Measurements from ENCODE around the gene LPAR2.
"Not testable (repeated sequence)": the region's sequence is repeated elsewhere in the genome, so short reads cannot be mapped to it uniquely, and the experiment has no call there.

Gene LPAR2

DNA sequence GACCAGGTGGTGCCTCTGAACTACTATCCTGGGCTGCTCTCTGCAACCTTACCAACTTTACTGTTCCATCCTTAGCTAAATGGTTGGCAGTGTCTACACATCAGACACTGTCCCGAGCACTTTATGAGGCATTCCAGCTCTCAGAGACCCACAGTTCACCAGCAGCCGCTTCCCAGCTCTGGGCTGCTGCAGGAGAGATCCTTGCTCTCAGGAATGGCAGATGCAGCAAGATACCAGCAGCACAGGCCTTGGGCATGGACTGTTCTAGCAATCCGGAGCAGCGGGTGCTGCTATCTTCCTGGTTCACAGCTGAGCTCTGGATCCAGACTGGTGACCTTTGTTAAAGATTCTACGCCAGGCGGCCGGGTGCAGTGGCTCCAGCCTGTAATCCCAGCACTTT, 3.3 kb upstream of the LPAR2 start:
- no peak for DNase-seq (ENCODE audit: low spot score)

DNA sequence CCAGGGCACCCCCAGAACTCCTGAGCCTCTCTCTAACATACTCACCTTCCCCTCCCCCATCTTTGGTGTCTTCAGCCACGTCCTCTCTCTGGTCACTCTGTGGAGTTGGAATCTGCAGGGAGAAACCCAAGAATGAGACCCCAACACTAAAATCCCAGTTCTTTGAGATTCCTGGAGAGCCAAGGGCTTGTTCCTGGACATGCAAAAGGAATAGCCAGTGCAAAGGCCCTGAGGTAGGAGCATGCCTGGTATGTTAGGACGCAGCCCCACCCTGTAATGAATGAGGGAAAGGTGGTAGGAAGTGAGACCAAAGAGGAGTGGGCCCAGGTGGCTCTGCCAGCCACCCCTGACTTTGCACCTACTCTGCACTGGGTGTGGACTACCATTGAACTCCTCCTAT, 2.4 kb upstream of the LPAR2 start:
- DNase-seq (ENCODE audit: low spot score) = no peak

DNA sequence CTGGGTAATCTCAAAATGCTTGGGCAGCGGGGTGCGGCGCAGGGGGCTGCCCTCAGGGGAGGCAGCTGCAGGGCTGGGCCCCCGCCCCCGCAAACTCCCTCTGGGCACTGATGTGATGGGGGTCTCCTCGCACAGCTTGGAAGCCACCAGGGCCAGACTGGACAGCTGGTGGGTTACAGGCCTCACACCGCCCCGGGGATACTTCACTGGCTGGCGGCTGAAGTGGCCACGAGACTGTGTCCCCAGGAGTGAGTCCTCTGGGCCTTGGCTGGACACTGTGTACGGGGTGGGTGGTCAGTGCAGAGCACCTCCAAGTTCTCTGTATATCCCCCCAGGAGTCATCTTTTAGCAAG, 2.0 kb upstream of the LPAR2 start:
- DNase-seq (ENCODE audit: low spot score) = no peak

DNA sequence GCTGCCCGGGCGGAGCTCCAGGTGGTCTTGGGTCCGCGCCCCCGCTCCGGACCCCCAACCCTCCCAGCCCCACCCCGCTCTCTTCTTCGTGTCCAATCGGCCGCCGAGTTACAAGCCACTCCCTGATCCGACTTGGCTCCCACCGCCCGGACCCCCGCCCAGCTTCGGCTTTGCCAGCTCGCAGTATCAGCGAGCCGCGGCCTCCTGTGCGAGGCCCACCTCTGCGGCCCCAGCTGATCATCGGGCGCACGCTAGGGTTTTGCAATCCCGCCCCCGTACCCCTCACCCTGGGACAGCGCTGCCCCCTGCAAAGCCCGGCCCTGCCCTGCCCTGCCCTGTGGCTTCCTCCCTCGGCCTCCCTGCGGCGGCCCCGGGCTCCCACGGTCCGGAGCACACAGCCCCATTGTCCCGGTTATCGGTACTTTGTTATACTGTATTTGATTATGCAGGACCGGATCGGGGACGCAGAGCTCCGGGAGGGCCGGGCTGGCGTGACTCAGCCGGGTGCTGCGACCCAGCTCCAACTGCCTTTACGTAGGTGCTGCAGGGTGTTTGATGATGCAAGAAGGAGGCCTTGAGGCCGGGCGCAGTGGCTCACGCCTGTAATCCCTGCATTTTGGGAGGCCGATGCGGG, 598 bp upstream of the LPAR2 start:
- DNase-seq (ENCODE audit: low spot score) = no peak

DNA sequence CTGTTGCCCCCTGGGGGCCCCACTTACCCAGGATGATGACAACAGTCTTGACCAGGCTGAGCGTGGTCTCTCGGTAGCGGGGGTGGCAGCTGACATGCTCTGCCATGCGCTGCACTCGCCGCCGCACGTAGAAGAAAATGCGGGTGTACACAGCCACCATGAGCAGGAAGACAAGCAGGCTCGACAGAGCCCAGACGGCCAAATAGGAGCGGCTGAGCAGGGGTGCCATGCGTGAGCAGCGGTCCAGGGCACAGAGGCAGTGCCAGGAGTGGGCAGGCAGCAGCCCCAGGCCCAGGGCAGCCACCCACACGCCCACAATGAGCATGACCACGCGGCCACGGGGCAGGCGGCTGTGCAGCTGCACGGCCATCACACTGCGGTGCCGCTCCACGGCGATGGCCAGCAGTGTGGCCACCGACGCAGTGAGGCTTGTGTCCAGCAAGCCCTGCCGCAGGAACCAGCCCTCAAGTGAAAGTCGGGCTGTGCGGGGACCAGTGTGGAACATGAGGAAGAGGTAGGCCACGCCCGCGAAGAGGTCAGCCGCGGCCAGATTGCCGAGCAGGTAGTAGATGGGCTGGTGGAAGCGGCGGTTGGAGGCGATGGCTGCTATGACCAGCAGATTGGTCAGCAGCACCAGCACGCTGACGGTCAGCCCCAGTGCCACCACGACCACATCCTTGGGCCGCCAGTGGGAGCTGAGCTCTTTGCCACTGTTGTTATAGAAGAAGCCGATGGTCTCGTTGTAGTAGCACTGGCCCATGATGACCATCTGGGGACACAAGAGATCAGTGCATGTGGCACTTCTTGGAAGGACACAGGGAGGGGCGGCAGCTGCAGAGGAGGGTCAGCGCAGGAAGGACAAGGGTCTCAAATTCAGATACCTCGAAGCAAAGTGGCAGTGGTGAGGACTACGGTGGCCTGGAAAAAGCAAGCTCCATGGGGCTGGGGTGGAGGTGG, 1.2 kb downstream of the LPAR2 start:
- DNase-seq (ENCODE audit: low spot score) = no peak

DNA sequence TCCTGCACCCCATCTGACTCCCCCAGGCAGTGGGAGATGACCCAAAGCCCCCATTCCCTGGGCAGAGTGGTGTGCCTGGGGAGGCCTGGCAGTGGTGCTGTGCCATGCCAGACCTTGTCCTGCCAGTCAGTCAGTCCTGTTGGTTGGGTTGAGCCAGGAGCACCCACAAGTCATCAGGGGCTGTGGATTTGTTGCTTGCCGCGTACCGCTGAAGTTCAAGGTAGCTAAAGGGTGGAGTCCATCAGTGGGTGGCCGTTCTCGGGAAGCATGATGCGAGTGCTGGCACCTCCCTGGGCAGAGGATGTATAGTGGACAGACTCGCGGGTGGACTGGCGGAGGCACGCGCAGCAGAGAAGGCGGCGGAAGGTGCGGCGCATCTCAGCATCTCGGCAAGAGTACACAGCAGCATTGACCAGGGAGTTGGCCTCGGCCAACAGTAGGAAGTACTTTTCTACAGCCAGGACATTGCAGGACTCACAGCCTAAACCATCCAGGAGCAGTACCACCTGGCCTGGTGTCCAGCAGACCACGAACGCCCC, 3.9 kb downstream of the LPAR2 start:
- DNase-seq (ENCODE audit: low spot score) = no peak

DNA sequence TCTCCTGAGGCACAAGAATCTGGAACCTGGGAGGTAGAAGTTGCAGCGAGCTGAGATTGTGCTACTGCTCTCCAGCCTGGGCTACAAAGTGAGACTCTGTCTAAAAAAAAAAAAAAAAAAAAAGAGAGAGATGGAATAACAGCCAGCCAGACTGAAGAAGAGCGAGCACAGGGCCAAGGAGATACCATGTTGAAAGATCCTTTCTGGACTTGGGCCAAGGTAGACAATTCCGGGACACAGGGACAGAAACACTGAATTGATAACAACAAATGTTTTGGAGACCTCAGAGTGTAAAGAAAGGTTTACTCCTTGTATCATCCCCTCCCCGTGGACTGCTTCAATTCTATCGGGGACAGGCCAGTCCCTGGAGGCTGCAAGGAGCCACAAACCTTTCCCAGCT, 4.6 kb downstream of the LPAR2 start:
- no peak for DNase-seq (ENCODE audit: low spot score)

DNA sequence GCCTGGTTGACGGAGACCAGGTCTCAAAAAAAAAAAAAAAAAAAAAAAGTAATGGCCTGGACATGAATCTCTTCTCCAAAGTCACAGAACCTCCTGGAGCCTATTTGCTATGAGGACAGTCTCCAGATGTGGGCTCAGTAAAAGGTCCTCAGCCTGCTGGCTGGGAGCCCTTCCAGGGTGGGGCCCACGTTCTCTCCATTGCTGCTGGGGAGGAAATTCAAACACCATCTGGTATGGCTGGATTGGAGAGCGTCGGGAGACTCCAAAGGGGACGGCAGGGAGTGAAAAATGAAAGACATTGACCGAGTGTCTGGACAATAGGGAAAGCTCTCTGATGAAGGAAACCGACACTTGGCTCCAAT, 8.2 kb downstream of the LPAR2 start:
- DNase-seq (ENCODE audit: low spot score) = no peak

DNA sequence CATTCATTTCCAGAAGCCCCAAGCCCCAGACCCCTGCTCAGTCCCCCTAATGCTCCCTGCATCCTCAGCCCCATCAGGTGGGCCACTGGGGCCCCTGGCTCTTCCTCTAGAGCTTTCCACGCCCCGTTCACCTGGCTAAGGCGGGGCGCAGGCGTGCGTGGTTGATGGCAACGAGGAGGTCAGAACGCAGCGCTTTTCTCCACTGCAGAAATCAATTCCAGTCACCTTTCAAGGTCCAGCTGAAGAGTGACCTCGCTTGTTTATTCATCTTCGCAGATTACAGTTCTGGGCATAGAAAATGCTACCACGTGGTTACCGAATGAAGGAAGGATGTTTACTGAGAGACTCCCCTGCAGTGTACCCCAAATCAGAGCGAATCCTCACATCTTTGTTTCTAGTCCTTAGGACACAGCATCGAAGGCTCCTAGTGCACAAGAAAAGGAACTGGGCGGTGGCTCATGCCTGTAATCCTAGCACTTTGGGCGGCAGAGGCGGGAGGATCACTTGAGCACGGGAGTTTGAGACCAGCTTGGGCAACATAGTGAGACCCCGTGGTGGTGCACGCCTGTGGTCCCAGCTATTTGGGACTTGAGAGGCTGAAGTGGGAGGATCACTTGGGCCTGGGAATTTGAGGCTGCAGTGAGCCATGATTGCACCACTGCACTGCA, 8.7 kb downstream of the LPAR2 start:
- DNase-seq (ENCODE audit: low spot score) = no peak

DNA sequence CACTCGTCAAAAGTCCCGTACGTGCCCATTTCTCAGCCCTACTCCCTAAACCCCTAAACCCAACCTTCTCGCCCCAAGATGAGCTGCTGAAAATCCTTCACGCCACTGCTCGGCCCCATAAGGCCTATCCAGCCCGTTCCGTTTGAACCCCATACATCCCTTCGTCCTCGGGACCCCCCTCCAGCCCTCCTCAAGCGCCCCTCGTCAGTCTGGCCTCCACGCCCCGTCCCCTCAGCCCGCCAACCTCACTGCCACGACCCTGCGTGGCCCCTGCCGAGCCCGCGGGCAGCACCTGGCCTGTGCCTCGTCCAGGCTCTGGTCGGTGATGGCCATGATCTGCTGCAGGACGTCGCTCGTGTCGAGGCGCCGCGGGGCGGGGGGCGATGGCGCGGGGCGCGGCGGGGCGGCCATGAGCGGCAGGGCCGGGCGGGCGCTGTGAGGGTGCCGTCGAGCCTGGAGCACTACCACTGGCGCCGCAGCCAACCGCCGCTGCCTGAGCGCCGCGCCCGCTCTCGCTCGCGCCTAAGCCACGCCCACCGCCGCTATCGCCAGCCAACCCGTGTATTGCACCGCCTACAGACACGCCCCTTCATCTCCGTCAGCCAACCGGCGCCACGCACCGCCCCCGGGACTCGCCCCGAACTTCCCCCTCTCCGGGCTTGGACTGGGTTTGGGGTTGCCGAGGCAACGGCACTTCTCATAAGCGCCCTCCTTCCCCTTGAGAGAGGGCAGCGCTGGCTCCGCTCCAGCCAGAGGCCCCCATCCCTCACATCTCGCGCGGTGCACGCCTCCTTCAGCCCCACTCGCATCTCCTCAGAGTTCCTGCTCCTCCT, 9.6 kb downstream of the LPAR2 start, which contains the start of gene PBX4:
Gene PBX4, minus strand, starts transcription at position 469 of the 833 bp plus-strand sequence. Its CDS starts 58 bp downstream, at position 411.
- DNase-seq (ENCODE audit: low spot score) = peak; percentile 97

DNA sequence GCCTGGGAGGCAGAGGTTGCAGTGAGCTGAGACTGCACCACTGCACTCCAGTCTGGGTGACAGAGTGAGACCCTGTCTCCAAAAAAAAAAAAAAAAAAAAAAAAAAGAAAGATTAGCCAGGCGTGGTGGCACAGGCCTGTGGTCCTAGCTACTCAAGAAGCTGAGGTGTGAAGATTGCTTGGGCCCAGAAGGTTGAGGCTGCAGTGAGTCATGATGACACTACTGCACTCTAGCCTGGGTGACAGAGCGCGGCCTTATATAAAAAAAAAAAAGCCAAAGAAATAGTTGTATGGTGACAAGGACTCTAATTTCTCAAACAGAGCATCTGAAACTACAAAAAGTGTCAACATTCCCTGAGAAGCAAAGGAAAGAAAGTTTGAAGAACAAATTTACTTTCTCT, 12.9 kb downstream of the LPAR2 start:
- DNase-seq (ENCODE audit: low spot score) = no peak

DNA sequence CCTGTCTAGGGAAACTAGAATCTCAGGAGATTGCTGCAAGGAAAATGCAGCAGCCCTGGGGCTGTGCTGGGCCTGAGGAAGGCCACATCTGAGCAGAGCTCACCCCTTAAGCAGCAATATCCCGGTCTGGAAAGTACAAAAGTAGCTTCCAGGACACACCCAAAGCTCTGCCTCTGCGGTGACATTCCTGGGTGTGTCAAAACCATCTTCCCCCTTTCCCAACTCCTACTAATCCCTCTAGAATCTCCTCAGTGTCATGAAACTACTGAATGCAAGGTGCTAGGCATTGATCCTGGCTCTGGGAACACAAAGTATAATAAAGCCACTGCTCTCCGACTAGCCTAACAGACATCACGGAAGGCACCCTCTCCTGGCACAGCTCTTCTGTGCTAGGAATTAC, 14.5 kb downstream of the LPAR2 start:
- DNase-seq (ENCODE audit: low spot score) = no peak

DNA sequence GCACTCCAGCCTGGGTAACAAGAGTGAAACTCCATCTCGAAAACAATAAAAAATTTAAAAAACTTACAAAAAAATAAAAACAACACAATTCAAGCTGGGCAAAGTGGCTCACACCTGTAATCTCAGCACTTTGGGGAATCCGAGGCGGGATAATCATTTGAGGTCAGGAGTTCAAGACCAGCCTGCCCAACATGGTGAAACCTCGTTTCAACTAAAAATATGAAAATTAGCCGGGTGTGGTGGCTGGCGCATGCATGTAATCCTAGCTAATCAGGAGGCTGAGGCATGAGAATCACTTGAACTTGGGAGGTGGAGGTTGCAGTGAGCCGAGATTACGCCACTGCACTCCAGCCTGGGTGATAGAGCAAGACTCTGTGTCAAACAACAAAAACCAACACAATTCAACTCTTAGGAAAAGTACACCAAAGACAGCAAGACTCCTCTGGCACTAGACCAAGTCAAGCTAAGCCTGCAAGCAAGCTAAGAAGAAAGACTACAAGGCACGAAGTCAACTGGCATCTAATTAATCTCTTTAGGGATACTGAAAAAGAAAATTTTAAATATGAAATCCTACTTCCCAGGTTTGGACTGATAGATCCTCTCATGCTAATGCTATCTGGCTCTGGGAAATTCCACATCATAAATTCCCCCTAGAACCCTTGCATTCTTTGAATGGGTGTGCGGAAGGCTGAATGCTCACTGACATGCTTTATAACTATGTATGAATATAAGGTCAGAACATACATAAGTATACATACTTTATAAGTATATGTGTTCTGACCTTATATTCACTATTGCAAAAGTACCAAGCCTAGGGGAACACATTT, 17.4 kb downstream of the LPAR2 start:
- DNase-seq (ENCODE audit: low spot score) = no peak

DNA sequence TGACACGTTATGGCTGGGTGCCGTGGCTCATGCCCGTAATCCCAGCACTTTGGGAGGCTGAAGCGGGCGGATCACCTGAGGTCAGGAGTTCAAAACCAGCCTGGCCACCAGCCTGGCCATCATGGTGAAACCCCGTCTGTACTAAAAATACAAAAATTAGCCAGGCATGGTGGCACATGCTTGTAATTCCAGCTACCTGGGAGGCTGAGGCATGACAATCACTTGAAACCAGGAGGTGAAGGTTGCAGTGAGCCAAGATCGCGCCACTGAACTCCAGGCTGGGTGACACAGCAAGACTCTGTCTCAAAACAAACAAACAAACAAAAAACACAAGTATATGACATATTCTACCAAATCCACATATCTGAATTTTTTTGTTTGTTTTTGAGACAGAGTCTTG, 21.3 kb downstream of the LPAR2 start:
- not testable (repeated sequence) for DNase-seq (ENCODE audit: low spot score)

DNA sequence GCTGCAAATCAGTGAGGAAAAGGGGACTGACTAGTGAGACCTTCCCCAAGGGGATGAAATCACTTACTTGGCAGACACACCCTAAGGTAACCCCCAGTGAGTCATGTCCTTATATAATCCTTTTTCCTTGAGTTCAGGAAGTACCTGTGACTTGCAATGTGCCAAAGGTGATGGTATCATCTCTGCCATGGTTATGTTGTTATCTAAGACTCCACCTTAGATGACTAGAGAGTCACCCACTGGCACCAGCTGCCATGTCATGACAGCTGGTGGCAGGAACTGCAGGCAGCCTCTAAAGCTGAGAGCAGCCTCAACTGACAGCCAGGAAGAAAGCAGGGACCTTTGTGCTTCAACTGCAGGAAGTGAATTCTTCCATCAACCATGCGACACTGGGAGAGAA, 22.0 kb downstream of the LPAR2 start:
- DNase-seq (ENCODE audit: low spot score) = no peak

DNA sequence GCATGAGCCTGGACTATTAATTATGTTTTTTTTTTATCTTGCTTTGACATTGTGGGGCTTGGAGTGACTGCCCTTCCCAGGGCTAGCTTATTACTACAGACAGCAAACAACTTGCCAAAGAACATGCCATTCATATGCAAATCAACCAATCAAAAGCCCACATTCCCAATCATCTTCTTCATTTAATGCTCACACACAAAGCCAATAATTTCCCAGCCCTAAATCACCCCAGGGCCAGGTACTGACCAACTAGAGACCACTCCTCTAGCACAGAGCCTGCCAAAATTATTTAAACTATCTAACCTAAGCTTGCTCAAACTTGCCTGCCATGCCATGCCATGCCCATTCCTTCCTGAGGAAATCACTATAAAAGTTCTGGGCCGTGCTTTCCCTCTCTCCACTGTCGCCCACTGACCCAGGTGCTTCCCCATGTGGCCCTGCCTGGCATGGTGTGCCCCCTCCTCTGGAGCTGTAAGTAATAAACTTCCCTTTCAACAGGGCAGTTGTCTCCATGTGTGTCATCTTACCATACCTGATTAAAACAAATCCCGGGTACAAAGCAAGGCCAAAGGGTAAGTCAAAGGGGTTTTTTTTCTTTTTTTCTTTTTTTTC, 25.2 kb downstream of the LPAR2 start:
- DNase-seq (ENCODE audit: low spot score) = no peak

DNA sequence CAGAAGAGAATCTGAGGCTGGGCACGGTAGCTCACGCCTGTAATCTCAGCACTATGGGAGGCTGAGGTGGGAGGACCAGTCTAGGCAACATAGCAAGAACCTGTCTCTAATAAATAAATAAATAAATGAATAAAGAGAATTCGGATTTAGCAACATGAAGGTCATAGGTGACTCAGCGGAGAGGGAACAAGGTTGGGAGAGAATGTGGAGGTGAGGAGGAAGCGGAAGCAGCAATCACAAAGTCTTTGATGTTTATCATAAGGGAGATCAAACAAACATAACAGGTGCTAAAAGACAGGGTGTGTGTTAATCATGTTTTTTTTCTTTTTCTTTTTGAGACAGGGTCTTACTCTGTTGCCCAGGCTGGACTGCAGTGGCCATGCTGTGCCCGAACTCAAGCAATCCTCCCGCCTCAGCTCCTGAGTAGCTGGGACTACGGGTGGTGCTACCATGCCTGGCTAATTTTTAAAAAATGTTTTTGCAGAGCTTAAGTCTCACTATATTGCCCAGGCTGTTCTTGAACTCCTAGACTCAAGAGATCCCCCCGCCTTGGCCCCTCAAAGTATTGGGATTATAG, 25.8 kb downstream of the LPAR2 start:
- DNase-seq (ENCODE audit: low spot score) = no peak

DNA sequence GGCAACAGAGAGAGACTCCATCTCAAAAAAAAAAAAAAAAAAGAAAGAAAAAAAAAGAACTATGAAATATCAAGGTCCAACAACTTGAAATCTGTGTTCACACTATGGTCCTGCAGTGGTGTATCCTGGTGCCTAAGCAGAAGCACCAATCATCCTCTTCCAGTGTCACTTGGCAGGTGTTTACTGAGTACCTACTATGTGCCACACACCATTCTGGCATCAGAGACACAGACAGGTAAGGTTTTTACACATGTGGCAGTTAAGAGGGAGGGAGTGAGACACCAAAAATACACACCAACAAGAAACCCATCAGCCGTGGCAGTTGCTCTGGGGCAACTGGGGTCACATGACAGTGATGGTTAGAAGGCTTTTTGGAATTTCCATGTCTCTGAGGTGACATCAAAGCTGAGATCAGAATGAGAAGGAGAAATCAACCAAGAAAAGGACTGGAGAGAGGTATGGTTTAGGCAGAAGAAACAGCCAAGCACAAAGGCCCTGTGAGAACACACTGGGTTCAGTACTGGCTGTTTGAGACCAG, 27.2 kb downstream of the LPAR2 start:
- DNase-seq (ENCODE audit: low spot score) = no peak

DNA sequence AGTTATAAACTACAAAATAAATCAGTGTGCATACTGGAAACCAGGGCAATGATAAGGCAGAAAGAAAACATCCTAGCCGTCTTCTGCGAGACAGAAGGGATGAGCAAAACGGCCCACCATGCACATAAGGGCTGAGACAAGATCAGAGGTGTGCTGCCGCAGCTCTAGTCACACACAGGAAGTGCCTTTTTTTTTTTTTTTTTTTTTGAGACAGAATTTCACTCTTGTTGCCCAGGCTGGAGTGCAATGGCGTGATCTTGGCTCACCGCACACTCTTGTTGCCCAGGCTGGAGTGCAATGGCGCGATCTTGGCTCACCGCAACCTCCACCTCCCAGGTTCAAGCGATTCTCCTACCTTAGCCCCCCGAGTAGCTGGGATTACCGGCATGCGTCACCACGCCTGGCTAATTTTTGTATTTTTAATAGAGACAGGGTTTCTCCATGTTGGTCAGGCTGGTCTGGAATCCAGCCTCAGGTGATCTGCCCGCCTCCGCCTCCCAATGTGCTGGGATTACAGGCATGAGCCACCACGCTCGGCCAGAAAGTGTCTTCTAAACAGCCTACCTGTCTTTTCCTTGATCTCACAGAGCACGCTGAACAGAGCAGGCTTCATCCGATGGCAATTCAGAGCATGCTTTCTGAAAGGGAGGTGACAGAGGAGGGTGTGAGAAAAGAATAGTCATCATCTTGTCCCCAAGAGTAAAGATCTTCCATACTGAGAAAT, 29.1 kb downstream of the LPAR2 start:
- DNase-seq (ENCODE audit: low spot score) = not testable (repeated sequence)
